Bronchial epithelial cell (primary cell): ENCODE measurements around the gene OPCML. TPM values are rescaled to one million over a fixed set of nuclear protein-coding genes. Genes with fewer than 3 reads are reported as not detected.

Source experiments
- DNase-seq: peaks from one replicate; pipeline ENCODE4 v3.0.0-alpha.2; 2010; ENCODE audit warnings: low read depth
- FAIRE-seq: peaks from 2 replicates; lab custom pipeline; 2011; peaks lifted over from hg19 to GRCh38; lab: Jason Lieb, UNC
- H3K27me3 ChIP-seq: 2 replicates; pipeline ENCODE4 v1.5.1; 2011; ENCODE audit warnings: low read length; ENCODE audit not compliant: control insufficient read depth, insufficient read depth
- H3K36me3 ChIP-seq: 2 replicates; pipeline ENCODE4 v1.5.1; 2011; ENCODE audit warnings: low read length; ENCODE audit not compliant: control insufficient read depth, insufficient read depth
- H3K4me3 ChIP-seq: 2 replicates; pipeline ENCODE4 v1.5.1; 2011; ENCODE audit warnings: mild to moderate bottlenecking, low read depth, low read length, control low read depth
- total RNA-seq: library from RNA; depleted of rRNA; stranded (reverse); fragments of >200 nt; gene quantifications from 2 replicates; pipeline ENCODE4 v1.2.1, GENCODE V29; 2014
- TF ChIP-seq, protein P1 (sequence below): IDR thresholded peaks from 2 replicates; pipeline ENCODE4 v1.5.1; 2011; ENCODE audit warnings: mild to moderate bottlenecking, moderate library complexity, low read length, control low read depth, inconsistent platforms; ENCODE audit not compliant: insufficient read depth, severe bottlenecking

OPCML gene
- total RNA-seq, 1 donor from 2014 or later = not detected

DNA sequence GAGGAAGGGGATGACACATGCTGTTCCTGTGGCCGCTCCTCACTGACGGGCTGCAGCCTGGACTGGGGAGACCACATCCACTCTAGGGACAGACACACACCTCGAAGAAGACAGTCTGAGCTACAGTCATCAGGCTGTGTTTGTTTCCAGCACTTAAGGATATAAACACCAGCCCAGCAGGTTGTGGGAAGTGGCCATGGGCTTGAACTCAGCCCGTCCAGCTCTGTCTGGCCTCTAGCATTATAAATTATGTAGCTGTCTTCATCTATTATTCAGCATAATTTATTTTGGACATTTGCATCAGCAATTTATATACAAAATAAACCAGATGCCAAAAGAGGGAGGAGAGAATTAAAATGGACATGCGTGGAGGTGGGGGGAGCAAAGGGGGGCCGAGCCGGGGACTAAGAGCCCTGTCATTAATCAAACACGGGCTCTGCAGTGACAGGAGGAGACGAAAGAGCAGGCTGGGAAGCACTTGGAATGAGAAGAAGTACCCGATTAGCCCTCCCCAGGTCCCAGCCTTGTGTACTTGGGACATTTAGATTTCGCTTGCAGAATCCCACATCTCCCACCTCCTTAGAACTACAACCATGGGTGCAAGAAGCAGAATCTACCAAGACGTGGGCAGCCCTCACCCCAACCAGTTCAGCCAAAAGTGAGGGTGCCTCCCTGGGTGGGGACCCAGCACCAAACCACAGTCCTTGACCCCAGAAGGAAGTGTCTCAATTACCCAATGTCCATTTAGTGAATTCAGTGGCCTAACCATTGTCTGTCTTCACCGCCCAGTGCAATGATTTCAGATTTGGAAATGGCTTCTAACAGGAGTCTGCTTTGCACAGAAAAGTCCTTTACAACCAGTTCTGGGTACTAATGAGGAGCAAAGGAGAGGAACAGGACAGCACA is 309.6 kb downstream of the OPCML start:
- FAIRE-seq (no peak), DNase-seq (no peak)
- H3K27me3 ChIP-seq = no peaks in the 10 kb centered on the region
- H3K4me3 ChIP-seq = no peak overlapping the region
- TF ChIP-seq, protein P1, sequence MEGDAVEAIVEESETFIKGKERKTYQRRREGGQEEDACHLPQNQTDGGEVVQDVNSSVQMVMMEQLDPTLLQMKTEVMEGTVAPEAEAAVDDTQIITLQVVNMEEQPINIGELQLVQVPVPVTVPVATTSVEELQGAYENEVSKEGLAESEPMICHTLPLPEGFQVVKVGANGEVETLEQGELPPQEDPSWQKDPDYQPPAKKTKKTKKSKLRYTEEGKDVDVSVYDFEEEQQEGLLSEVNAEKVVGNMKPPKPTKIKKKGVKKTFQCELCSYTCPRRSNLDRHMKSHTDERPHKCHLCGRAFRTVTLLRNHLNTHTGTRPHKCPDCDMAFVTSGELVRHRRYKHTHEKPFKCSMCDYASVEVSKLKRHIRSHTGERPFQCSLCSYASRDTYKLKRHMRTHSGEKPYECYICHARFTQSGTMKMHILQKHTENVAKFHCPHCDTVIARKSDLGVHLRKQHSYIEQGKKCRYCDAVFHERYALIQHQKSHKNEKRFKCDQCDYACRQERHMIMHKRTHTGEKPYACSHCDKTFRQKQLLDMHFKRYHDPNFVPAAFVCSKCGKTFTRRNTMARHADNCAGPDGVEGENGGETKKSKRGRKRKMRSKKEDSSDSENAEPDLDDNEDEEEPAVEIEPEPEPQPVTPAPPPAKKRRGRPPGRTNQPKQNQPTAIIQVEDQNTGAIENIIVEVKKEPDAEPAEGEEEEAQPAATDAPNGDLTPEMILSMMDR = no peak
- H3K36me3 ChIP-seq = no peaks in the 10 kb centered on the region

DNA sequence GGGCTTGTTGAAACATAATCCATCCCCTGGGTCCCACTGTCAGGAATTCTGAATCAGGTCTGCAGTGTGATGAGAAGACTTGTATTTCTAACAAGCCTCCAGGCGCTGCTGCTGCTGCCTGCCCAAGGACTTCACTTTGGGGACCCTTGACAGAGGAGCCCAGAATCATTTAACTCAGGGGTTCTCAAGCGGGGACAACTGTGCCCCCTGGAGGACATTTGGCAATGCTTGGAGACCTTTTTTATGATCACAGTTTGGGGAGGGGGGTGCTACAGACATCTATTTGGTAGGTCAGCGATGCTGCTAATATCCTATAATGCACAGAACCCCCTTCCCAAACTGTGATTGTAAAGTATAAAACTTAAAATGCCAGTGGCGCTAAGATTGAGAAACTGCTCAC is 312.8 kb downstream of the OPCML start:
- Histone ChIP-seq H3K4me3 (no peak overlapping the region), H3K36me3 (no peaks in the 10 kb centered on the region), H3K27me3 (no peaks in the 10 kb centered on the region)
- FAIRE-seq (no peak), DNase-seq (no peak)
- TF ChIP-seq, protein P1 = no peak

DNA sequence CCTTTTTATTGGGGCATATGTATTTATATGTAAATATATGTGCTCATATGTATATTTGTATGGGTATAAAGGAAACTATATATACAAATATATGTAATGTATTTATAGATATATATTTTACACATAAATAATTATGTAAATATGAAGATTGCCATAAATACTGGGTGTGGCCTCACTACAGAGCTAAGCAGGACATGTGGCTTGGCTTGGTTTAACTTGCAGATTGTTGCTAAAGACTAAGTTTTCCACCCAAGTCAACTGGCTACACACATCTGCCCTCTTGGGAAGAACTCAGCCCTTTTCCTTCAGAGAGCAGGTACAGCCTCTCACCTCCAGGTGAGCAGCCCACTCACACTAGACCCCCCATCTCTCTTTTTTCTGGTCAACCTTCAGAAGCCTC is 315.5 kb downstream of the OPCML start:
- Histone ChIP-seq H3K27me3 (no peaks in the 10 kb centered on the region), H3K4me3 (no peak overlapping the region), H3K36me3 (no peaks in the 10 kb centered on the region)
- no peak for FAIRE-seq
- no peak for DNase-seq
- TF ChIP-seq, protein P1 = no peak

DNA sequence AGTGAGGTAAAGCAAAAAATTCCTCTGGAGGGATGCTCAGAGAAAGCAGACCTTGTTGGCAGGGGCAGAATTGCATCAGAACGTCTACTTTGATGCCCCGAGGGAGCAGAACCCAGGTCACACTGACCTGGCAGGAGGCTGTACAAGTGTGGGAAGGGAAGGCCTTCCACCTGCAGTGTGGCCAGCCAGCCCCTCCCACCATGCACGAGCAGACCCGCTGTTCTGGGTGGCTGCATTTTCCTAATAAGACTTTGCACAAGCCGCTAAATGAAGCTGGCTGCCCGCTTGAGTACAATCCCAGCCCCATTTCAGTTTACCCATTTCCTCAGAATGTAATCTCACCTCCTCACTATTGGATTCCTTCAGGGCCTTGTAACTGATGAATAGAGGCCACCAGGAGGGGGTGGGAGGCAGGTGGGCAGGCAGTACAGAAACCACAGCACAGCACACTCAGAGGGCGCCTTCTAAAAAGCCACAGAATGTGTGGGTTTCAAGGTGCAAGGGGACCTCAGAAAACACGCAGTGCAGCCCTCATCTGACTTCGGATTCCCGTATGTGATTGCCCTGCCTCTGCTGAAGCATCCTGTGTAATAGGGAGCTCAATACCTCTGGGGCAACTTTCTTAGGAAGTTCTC is 316.6 kb downstream of the OPCML start:
- no peak for FAIRE-seq
- Histone ChIP-seq H3K36me3 (no peaks in the 10 kb centered on the region), H3K4me3 (no peak overlapping the region), H3K27me3 (no peaks in the 10 kb centered on the region)
- TF ChIP-seq, protein P1 = no peak
- no peak for DNase-seq

DNA sequence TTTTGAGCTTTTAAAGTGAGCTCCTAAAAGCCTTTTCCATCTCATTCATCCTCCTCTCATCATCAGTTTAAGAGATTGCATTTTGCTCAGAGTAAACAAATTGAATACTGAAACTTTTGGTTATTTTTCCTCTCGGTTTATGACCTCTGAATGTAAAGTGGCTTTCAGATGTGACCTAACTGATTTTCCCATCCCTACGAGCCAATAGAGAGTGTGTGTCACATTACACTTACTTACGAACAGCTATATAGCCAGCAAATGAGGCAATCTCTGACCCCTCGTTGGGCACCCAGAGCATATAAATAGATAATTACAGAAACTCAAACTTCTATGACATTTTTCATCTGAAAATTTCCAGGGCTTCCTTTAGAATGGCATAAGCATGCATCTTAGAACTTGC is 317.7 kb downstream of the OPCML start:
- Histone ChIP-seq H3K4me3 (no peak overlapping the region), H3K27me3 (no peaks in the 10 kb centered on the region), H3K36me3 (no peaks in the 10 kb centered on the region)
- no peak for DNase-seq
- no peak for FAIRE-seq
- TF ChIP-seq, protein P1 = no peak
